HG03025 (cell line): ENCODE data around the gene PCDHA9.
"Not testable (repeated sequence)": the region's sequence is repeated elsewhere in the genome, so short reads cannot be mapped to it uniquely, and the experiment has no call there.

Experiments used
- ATAC-seq: cut with Tn5 transposase; IDR thresholded peaks from one replicate; pipeline ENCODE4 v1.9.1; 2021; ENCODE audit warnings: mild to moderate bottlenecking, moderate library complexity; ENCODE audit not compliant: unreplicated experiment, low FRiP score

The PCDHA9 gene

GRCh38 chr5:140876541-140877261, 28.5 kb downstream of the PCDHA9 start:
- not testable (repeated sequence) for ATAC-seq

GRCh38 chr5:140877262-140877581, 29.0 kb downstream of the PCDHA9 start:
- no peak for ATAC-seq

GRCh38 chr5:140881889-140882590, 33.9 kb downstream of the PCDHA9 start, which contains the start of gene PCDHA13:
TSS of gene PCDHA13 (plus strand) at chr5:140882124. CDS start at chr5:140882269, 145 bp downstream.
- ATAC-seq: no peak

- no peak for ATAC-seq
These were observed 34.4 kb downstream of the PCDHA9 start for GRCh38 chr5:140882591-140882899.

GRCh38 chr5:140883373-140883772, 35.2 kb downstream of the PCDHA9 start:
- no peak for ATAC-seq

GRCh38 chr5:140883927-140884697, 35.9 kb downstream of the PCDHA9 start:
- ATAC-seq: no peak
